Keratinocyte (primary cell): ENCODE data around the gene VEGFB.

Experiments used
- EZH2 ChIP-seq: IDR thresholded peaks from one replicate; pipeline ENCODE4 v1.6.1; 2012; ENCODE audit warnings: inconsistent platforms, mild to moderate bottlenecking, low read length, moderate library complexity
- TF ChIP-seq, protein P1 (sequence below), 3 experiments: IDR thresholded peaks in 1 of 3; conservative IDR thresholded peaks in 1 of 3; optimal IDR thresholded peaks in 1 of 3; 2 replicates in 2 of 3; 3 replicates in 1 of 3; pipeline versions ENCODE3 to v1.5.1; 2011; ENCODE audit warnings: low read length in 3 of 3, mild to moderate bottlenecking in 3 of 3, moderate library complexity in 2 of 3, control low read depth in 1 of 3, inconsistent platforms in 1 of 3; ENCODE audit not compliant: insufficient read depth in 2 of 3; ENCODE audit errors: extremely low read depth in 1 of 3

GRCh38 chr11:64288353-64288750 lies 54.0 kb downstream of the VEGFB start:
- TF ChIP-seq, protein P1, sequence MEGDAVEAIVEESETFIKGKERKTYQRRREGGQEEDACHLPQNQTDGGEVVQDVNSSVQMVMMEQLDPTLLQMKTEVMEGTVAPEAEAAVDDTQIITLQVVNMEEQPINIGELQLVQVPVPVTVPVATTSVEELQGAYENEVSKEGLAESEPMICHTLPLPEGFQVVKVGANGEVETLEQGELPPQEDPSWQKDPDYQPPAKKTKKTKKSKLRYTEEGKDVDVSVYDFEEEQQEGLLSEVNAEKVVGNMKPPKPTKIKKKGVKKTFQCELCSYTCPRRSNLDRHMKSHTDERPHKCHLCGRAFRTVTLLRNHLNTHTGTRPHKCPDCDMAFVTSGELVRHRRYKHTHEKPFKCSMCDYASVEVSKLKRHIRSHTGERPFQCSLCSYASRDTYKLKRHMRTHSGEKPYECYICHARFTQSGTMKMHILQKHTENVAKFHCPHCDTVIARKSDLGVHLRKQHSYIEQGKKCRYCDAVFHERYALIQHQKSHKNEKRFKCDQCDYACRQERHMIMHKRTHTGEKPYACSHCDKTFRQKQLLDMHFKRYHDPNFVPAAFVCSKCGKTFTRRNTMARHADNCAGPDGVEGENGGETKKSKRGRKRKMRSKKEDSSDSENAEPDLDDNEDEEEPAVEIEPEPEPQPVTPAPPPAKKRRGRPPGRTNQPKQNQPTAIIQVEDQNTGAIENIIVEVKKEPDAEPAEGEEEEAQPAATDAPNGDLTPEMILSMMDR (optimal IDR thresholded peaks at IDR 0.05 in 1 of 3, IDR thresholded peaks at IDR 0.05 in 1 of 3, conservative IDR thresholded peaks at IDR 0.05 in 1 of 3; ENCODE audit: extremely low read depth in 1 of 3, insufficient read depth in 2 of 3, low read length in 3 of 3): no peak
- TF ChIP-seq EZH2: no peak
